Erythroblast (primary cell): Measurements from ENCODE around the gene DYNLT3.

Experiments
- GATA1 ChIP-seq: IDR thresholded peaks from 2 replicates; pipeline ENCODE4 v1.6.1; 2011; ENCODE audit warnings: low read depth, mild to moderate bottlenecking, control low read depth, low read length, moderate library complexity
- POLR2A ChIP-seq: IDR thresholded peaks from 2 replicates; pipeline ENCODE4 v1.6.1; 2011; ENCODE audit warnings: mild to moderate bottlenecking, low read length

GRCh38 chrX:37830371-37830770 is 17.0 kb downstream of the DYNLT3 start:
- TF ChIP-seq POLR2A (no peak), GATA1 (no peak)
